ENCODE data around the gene PLCD4. TPM values are rescaled to one million over a fixed set of nuclear protein-coding genes. Genes with fewer than 3 reads are reported as not detected.

Gene PLCD4
- total and polyA plus RNA-seq, 2 experiments from 2014 or later, result 0.65 to 1.7 TPM

- H3K4me3 ChIP-seq, result no peak overlapping the region
- no peak overlapping the region for H2AFZ ChIP-seq
- peak overlapping the region; percentile 97 for H3K27ac ChIP-seq
- peaks cover 7% of the 10 kb centered on the region for H4K20me1 ChIP-seq (ENCODE audit: insufficient read depth, poor library complexity, severe bottlenecking)
- DNase-seq (ENCODE audit: low spot score), result no peak
- peaks cover 92% of the 10 kb centered on the region for H3K79me2 ChIP-seq
- H3K4me2 ChIP-seq, result peak overlapping the region; percentile 90
- no peaks in the 10 kb centered on the region for H3K36me3 ChIP-seq (replicated peaks; ENCODE audit: insufficient read depth, low read depth)
- H3K27me3 ChIP-seq, result no peaks in the 10 kb centered on the region
- H3K9me3 ChIP-seq (ENCODE audit: low read depth), result no peaks in the 10 kb centered on the region
- H3K9me2 ChIP-seq (replicated peaks; ENCODE audit: insufficient read depth), result no peaks in the 10 kb centered on the region
- 51% methylated on average over 6 of the region's 6 CpGs for WGBS (ENCODE audit: low lambda C conversion rate, missing lambda C conversion rate)
- H3K4me1 ChIP-seq (ENCODE audit: insufficient read depth), result peaks cover 11% of the 10 kb centered on the region
- TF ChIP-seq CTCF (IDR thresholded peaks at IDR 0.05; ENCODE audit: poor library complexity) (no peak), EZH2 (IDR thresholded peaks at IDR 0.05; ENCODE audit: borderline replicate concordance) (no peak), EZH2phosphoT487 (IDR thresholded peaks at IDR 0.05; ENCODE audit: low read depth, severe bottlenecking, unreplicated experiment) (no peak)
Measured at GRCh38 chr2:218570850-218571249, 36.8 kb upstream of the PLCD4 start.

- Histone ChIP-seq H2AFZ (no peak overlapping the region), H3K4me3 (no peak overlapping the region), H3K9me3 (ENCODE audit: low read depth) (no peaks in the 10 kb centered on the region), H4K20me1 (ENCODE audit: insufficient read depth, poor library complexity, severe bottlenecking) (peaks cover 1% of the 10 kb centered on the region), H3K36me3 (replicated peaks; ENCODE audit: insufficient read depth, low read depth) (no peaks in the 10 kb centered on the region), H3K27ac (no peak overlapping the region), H3K4me2 (no peak overlapping the region), H3K27me3 (no peaks in the 10 kb centered on the region), H3K4me1 (ENCODE audit: insufficient read depth) (no peaks in the 10 kb centered on the region), H3K9me2 (replicated peaks; ENCODE audit: insufficient read depth) (no peaks in the 10 kb centered on the region), H3K79me2 (peaks cover 96% of the 10 kb centered on the region)
- 92% methylated on average over 4 of the region's 4 CpGs for WGBS (ENCODE audit: low lambda C conversion rate, missing lambda C conversion rate)
- TF ChIP-seq CTCF (IDR thresholded peaks at IDR 0.05; ENCODE audit: poor library complexity) (no peak), EZH2phosphoT487 (IDR thresholded peaks at IDR 0.05; ENCODE audit: low read depth, severe bottlenecking, unreplicated experiment) (no peak), EZH2 (IDR thresholded peaks at IDR 0.05; ENCODE audit: borderline replicate concordance) (no peak)
- no peak for DNase-seq (ENCODE audit: low spot score)
Measured at GRCh38 chr2:218576854-218577253, 30.8 kb upstream of the PLCD4 start.

GRCh38 chr2:218577482-218578220 is 30.0 kb upstream of the PLCD4 start:
- no peaks in the 10 kb centered on the region for H4K20me1 ChIP-seq (ENCODE audit: insufficient read depth, poor library complexity, severe bottlenecking)

More at GRCh38 chr2:218577482-218578220, 30.0 kb upstream of the PLCD4 start:
- Histone ChIP-seq H3K9me3 (ENCODE audit: low read depth) (no peaks in the 10 kb centered on the region), H2AFZ (no peak overlapping the region), H3K79me2 (peaks cover 89% of the 10 kb centered on the region), H3K27ac (no peak overlapping the region), H3K36me3 (replicated peaks; ENCODE audit: insufficient read depth, low read depth) (no peaks in the 10 kb centered on the region), H3K4me1 (ENCODE audit: insufficient read depth) (no peaks in the 10 kb centered on the region), H3K9me2 (replicated peaks; ENCODE audit: insufficient read depth) (no peaks in the 10 kb centered on the region), H3K27me3 (no peaks in the 10 kb centered on the region), H3K4me2 (no peak overlapping the region), H3K4me3 (no peak overlapping the region)
- no peak for DNase-seq (ENCODE audit: low spot score)
- WGBS (ENCODE audit: low lambda C conversion rate, missing lambda C conversion rate), result 95% methylated on average over 3 of the region's 3 CpGs
- TF ChIP-seq CTCF (IDR thresholded peaks at IDR 0.05; ENCODE audit: poor library complexity) (no peak), EZH2phosphoT487 (IDR thresholded peaks at IDR 0.05; ENCODE audit: low read depth, severe bottlenecking, unreplicated experiment) (no peak)
